MM.1S (cell line): ENCODE measurements around the gene ZNF580.

Experiments
- DNase-seq: peaks from one replicate; pipeline ENCODE4 v3.0.0-alpha.2; 2015
- H2AFZ ChIP-seq: fragments of 300-600 bp; sonication (generic); 2 replicates; pipeline ENCODE4 v1.6.0; 2016; ENCODE audit warnings: antibody characterized with exemption, low read length
- H3F3A ChIP-seq: fragments of 300-600 bp; sonication (generic); 2 replicates; pipeline ENCODE4 v1.6.1; 2016; ENCODE audit warnings: mild to moderate bottlenecking, antibody characterized with exemption, low read length, moderate library complexity, mixed read lengths; ENCODE audit not compliant: insufficient read depth
- H3K27ac ChIP-seq: fragments of 300-600 bp; sonication (generic); 2 replicates; pipeline ENCODE4 v1.5.1; 2016; ENCODE audit warnings: mild to moderate bottlenecking, low read length
- H3K27me3 ChIP-seq: fragments of 300-600 bp; sonication (generic); replicated peaks from 2 replicates; pipeline ENCODE4 v1.6.0; 2016; ENCODE audit warnings: low read length; ENCODE audit not compliant: insufficient read depth
- H3K36me3 ChIP-seq: fragments of 300-600 bp; sonication (generic); replicated peaks from 2 replicates; pipeline ENCODE4 v1.6.1; 2016; ENCODE audit warnings: mild to moderate bottlenecking, low read length, mixed read lengths; ENCODE audit not compliant: insufficient read depth
- H3K4me1 ChIP-seq: fragments of 300-600 bp; sonication (generic); 2 replicates; pipeline ENCODE4 v1.6.1; 2016; ENCODE audit warnings: low read length, mixed read lengths
- H3K4me2 ChIP-seq: fragments of 300-600 bp; sonication (generic); 2 replicates; pipeline ENCODE4 v1.6.0; 2016; ENCODE audit warnings: low read depth, low read length
- H3K4me3 ChIP-seq: fragments of 300-600 bp; sonication (generic); 2 replicates; pipeline ENCODE4 v1.5.1; 2016; ENCODE audit warnings: low read length, mixed read lengths
- H3K79me2 ChIP-seq: fragments of 300-600 bp; sonication (generic); 2 replicates; pipeline ENCODE4 v1.6.1; 2016; ENCODE audit warnings: mixed run types, low read length, mixed read lengths
- H3K9ac ChIP-seq: fragments of 300-600 bp; sonication (generic); 2 replicates; pipeline ENCODE4 v1.6.1; 2016; ENCODE audit warnings: low read length, mixed read lengths
- H3K9me2 ChIP-seq: fragments of 300-600 bp; sonication (generic); replicated peaks from 2 replicates; pipeline ENCODE4 v1.6.1; 2016; ENCODE audit warnings: mild to moderate bottlenecking, low read length, mixed read lengths; ENCODE audit not compliant: insufficient read depth
- H3K9me3 ChIP-seq: fragments of 300-600 bp; sonication (generic); replicated peaks from 2 replicates; pipeline ENCODE4 v1.6.1; 2016; ENCODE audit warnings: mild to moderate bottlenecking, low read length, mixed read lengths; ENCODE audit not compliant: insufficient read depth
- H4K20me1 ChIP-seq: fragments of 300-600 bp; sonication (generic); 2 replicates; pipeline ENCODE4 v1.6.1; 2016; ENCODE audit warnings: mild to moderate bottlenecking, low read length, moderate library complexity, mixed read lengths; ENCODE audit not compliant: insufficient read depth
- CTCF ChIP-seq: fragments of 300-600 bp; sonication (generic); IDR thresholded peaks from 2 replicates; pipeline ENCODE4 v1.5.1; 2016; ENCODE audit warnings: antibody characterized with exemption, low read length, mixed read lengths
- EZH2 ChIP-seq: fragments of 300-600 bp; sonication (generic); optimal IDR thresholded peaks from 2 replicates; pipeline ENCODE3; 2017; ENCODE audit warnings: low read depth, mild to moderate bottlenecking, antibody characterized with exemption, low read length, mixed read lengths
- EZH2phosphoT487 ChIP-seq: fragments of 300-600 bp; sonication (generic); IDR thresholded peaks from 2 replicates; pipeline ENCODE4 v1.6.1; 2018; ENCODE audit warnings: antibody characterized with exemption, low read length

ZNF580 gene, protein sequence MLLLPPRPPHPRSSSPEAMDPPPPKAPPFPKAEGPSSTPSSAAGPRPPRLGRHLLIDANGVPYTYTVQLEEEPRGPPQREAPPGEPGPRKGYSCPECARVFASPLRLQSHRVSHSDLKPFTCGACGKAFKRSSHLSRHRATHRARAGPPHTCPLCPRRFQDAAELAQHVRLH

GRCh38 chr19:55640577-55641425, at the start of gene ZNF580:
Gene ZNF580, plus strand, starts transcription at chr19:55641002. Its CDS starts 1,507 bp downstream, at chr19:55642509.
- H3K27ac ChIP-seq: peak within 1 kb of the TSS; percentile 37; the same call in 1 of the 2 replicates
- peaks cover 38% of the 10 kb centered on the region for H3K4me1 ChIP-seq
- peak within 1 kb of the TSS; percentile 68 for H2AFZ ChIP-seq

DNA sequence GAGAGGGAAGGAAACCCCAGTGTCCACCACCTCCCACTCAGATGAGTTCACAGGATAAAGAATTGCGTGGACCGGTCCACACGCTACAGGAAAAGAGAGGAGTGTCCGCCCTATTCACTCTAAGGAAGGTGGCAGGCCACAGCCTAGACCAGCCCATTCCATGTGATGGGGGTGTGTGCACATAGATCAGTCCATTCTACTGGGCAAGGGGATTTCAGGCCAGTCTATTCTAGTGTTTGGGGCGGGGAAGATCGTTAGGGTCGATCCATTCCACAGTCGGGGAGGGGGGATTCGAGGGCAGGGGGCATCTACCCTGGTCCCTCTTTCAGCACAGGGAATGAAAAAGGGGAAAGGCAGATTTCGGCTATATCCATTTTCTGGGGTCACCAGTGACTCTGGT, 49.2 kb upstream of the ZNF580 start:
- TF ChIP-seq CTCF: no peak
- Histone ChIP-seq H3F3A (no peaks in the 10 kb centered on the region), H3K9me2 (no peaks in the 10 kb centered on the region), H3K4me2 (no peak overlapping the region), H3K27ac (no peak overlapping the region), H3K4me1 (no peaks in the 10 kb centered on the region), H4K20me1 (no peaks in the 10 kb centered on the region), H3K27me3 (peaks cover 24% of the 10 kb centered on the region), H3K79me2 (no peaks in the 10 kb centered on the region), H3K36me3 (no peaks in the 10 kb centered on the region), H3K9ac (no peak overlapping the region), H3K4me3 (no peak overlapping the region), H3K9me3 (no peaks in the 10 kb centered on the region), H2AFZ (no peak overlapping the region)
- no peak for DNase-seq

More at GRCh38 chr19:55640577-55641425, at the start of gene ZNF580:
- H3K27me3 ChIP-seq: no peaks in the 10 kb centered on the region
- H3K9me3 ChIP-seq: no peaks in the 10 kb centered on the region
- H3F3A ChIP-seq: peaks cover 25% of the 10 kb centered on the region
- H3K4me2 ChIP-seq: peak within 1 kb of the TSS; percentile 97
- H3K9ac ChIP-seq: peak within 1 kb of the TSS; percentile 78
- no peaks in the 10 kb centered on the region for H3K36me3 ChIP-seq
- peak within 1 kb of the TSS; percentile 90 for H3K4me3 ChIP-seq
- H3K79me2 ChIP-seq: peaks cover 49% of the 10 kb centered on the region
- TF ChIP-seq EZH2: no peak
- TF ChIP-seq EZH2phosphoT487: no peak
- no peak for TF ChIP-seq CTCF
- no peaks in the 10 kb centered on the region for H3K9me2 ChIP-seq
- H4K20me1 ChIP-seq: no peaks in the 10 kb centered on the region
- DNase-seq: peak; percentile 47

DNA sequence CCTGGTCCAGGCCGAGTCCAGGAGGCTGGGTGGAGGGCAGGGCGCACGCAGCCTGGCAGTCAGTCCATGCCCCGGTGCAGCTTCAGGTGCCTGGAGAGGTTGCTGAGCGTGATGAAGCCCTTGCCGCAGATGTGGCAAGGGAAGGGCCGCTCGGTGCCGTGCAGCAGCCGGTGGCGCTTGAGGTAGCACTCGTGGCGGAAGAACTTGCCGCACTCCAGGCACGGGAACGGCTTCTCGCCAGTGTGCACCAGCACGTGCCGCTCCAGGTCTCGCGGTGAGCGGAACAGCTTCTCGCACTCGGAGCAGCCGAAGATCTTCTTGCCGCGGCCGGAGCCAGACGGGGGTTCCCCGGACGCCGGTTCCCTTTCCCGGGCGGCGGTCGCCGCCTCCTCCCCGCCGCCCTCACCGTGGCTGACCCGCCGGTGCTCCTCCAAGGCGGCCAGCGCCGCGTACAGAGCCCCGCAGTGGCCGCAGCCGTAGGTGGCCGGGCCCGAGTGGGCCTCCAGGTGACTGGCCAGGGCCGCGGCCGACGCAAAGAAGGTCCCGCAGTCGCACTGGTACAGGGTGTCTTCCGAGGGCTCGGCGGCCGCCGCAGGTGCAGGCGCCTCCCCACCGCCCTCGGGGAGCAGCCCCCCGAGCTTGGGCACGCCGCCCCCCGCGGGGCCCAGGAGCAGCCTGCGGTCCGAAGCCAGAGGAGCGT, 48.3 kb upstream of the ZNF580 start:
- H2AFZ ChIP-seq: no peak overlapping the region
- DNase-seq: no peak
- no peaks in the 10 kb centered on the region for H3K79me2 ChIP-seq
- no peaks in the 10 kb centered on the region for H4K20me1 ChIP-seq
- no peaks in the 10 kb centered on the region for H3K36me3 ChIP-seq
- peaks cover 18% of the 10 kb centered on the region for H3K27me3 ChIP-seq
- TF ChIP-seq CTCF (no peak), EZH2phosphoT487 (no peak), EZH2 (no peak)
- H3F3A ChIP-seq: no peaks in the 10 kb centered on the region
- no peaks in the 10 kb centered on the region for H3K9me3 ChIP-seq
- H3K4me1 ChIP-seq: no peaks in the 10 kb centered on the region
- no peak overlapping the region for H3K4me2 ChIP-seq
- no peak overlapping the region for H3K9ac ChIP-seq
- no peak overlapping the region for H3K27ac ChIP-seq
- H3K9me2 ChIP-seq: no peaks in the 10 kb centered on the region
- no peak overlapping the region for H3K4me3 ChIP-seq
